Esophagus squamous epithelium (tissue), 4 donors: ENCODE results near the gene SLC25A22.

Source experiments
- POLR2A ChIP-seq, 4 donors: fragments of 450-650 bp; IDR thresholded peaks; one replicate each; pipeline ENCODE4 v1.6.1; 2017; ENCODE audit warnings: antibody characterized with exemption in 4 of 4, mild to moderate bottlenecking in 4 of 4, moderate library complexity in 3 of 4
- TF ChIP-seq, protein P1 (sequence below), 6 experiments: fragments of 450-650 bp in 4 of 6; fragments of 200-600 bp in 2 of 6; sonication (generic) in 2 of 6; IDR thresholded peaks; one replicate each; pipeline ENCODE4 v1.5.1; 2016 to 2019; ENCODE audit warnings: antibody characterized with exemption in 6 of 6, mild to moderate bottlenecking in 4 of 6, moderate library complexity in 4 of 6

- TF ChIP-seq, protein P1, sequence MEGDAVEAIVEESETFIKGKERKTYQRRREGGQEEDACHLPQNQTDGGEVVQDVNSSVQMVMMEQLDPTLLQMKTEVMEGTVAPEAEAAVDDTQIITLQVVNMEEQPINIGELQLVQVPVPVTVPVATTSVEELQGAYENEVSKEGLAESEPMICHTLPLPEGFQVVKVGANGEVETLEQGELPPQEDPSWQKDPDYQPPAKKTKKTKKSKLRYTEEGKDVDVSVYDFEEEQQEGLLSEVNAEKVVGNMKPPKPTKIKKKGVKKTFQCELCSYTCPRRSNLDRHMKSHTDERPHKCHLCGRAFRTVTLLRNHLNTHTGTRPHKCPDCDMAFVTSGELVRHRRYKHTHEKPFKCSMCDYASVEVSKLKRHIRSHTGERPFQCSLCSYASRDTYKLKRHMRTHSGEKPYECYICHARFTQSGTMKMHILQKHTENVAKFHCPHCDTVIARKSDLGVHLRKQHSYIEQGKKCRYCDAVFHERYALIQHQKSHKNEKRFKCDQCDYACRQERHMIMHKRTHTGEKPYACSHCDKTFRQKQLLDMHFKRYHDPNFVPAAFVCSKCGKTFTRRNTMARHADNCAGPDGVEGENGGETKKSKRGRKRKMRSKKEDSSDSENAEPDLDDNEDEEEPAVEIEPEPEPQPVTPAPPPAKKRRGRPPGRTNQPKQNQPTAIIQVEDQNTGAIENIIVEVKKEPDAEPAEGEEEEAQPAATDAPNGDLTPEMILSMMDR (IDR thresholded peaks at IDR 0.05), result peak; percentile 54 to 68 (median 62)
- TF ChIP-seq POLR2A (IDR thresholded peaks at IDR 0.05), result no peak
These were observed 32.9 kb downstream of the SLC25A22 start for GRCh38 chr11:765025-765801.
